Measurements from ENCODE around the gene SPAG17. TPM values are rescaled to one million over a fixed set of nuclear protein-coding genes. Genes with fewer than 3 reads are reported as not detected.

SPAG17 gene
- total RNA-seq, 1 experiment from 2014 or later = not detected

DNA sequence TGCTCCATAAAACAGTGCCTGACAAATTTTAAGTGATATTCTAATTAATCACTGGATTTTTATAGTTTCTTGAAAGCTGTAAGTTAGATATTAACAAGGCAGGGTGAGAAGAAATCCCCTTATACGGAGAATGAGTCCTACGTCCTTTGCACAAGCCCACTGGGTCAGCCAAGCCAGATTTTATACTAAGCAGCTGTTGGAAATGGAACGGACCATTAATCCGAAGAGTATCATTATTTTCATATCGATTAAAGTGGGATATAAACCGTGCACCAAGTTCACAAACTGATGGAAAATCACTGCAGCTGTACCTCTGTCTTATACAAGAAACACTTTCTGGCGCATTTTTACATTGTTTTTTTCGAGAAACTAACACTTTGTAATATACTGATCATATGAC is 35.2 kb downstream of the SPAG17 start:
- ChIA-PET POLR2A (no interaction called here), RAD21 (ENCODE audit: low non-redundant PET in 1 of 2, low total read pairs in 2 of 2, uncharacterized antibody in 2 of 2, unreplicated experiment in 2 of 2) (no interaction called here)

More for the DNA sequence above, 35.2 kb downstream of the SPAG17 start:
- BruUV-seq (replicated peaks) = no TSS peak
- H3K9me2 ChIP-seq (ENCODE audit: insufficient read depth) = no peaks in the 10 kb centered on the region
- no peak overlapping the region for H3K27ac ChIP-seq (ENCODE audit: low read depth, low read length)
- H3K4me2 ChIP-seq (ENCODE audit: low read length) = no peak overlapping the region
- no peaks in the 10 kb centered on the region for H3K9me3 ChIP-seq (ENCODE audit: control insufficient read depth in 1 of 2, insufficient read depth in 1 of 2, low read depth in 1 of 2, low read length in 2 of 2)
- intact Hi-C loops (cut with micrococcal nuclease) = loop anchor here (2.0 kb wide), 3 partner anchors 73 to 1217 kb away; no protein-coding TSS in a partner anchor
- CTCF ChIA-PET = no interaction called here
- H3K79me2 ChIP-seq (ENCODE audit: insufficient read depth, low read length) = no peaks in the 10 kb centered on the region
- H3K36me3 ChIP-seq (ENCODE audit: control insufficient read depth in 1 of 2, insufficient read depth in 2 of 2, low read length in 2 of 2) = no peaks in the 10 kb centered on the region
- H2AFZ ChIP-seq (ENCODE audit: low read depth, low read length, poor library complexity, severe bottlenecking) = no peak overlapping the region
- H4K20me1 ChIP-seq (ENCODE audit: insufficient read depth) = no peaks in the 10 kb centered on the region
- H3K27me3 ChIP-seq (ENCODE audit: insufficient read depth, low read length) = no peaks in the 10 kb centered on the region
- ATAC-seq (no peak), DNase-seq (ENCODE audit: low read depth, low spot score) (no peak)
- H3K4me1 ChIP-seq (ENCODE audit: control insufficient read depth in 1 of 2, insufficient read depth in 2 of 2, low read length in 2 of 2) = no peaks in the 10 kb centered on the region
- no peak overlapping the region for H3K4me3 ChIP-seq (replicated peaks in 1 of 2; ENCODE audit: low read depth in 1 of 2, low read length in 2 of 2)
- TF ChIP-seq YY1 (IDR thresholded peaks at IDR 0.05; ENCODE audit: extremely low read depth, insufficient replicate concordance, low read depth, low read length) = no peak
- no peak for TF ChIP-seq ZNF274 (IDR thresholded peaks at IDR 0.05; ENCODE audit: low read depth, low read length)
- no peak for TF ChIP-seq EZH2phosphoT487 (IDR thresholded peaks at IDR 0.05; ENCODE audit: borderline replicate concordance)
- TF ChIP-seq FOSL1 (IDR thresholded peaks at IDR 0.05; ENCODE audit: low read depth) = no peak
- TF ChIP-seq, protein P1, sequence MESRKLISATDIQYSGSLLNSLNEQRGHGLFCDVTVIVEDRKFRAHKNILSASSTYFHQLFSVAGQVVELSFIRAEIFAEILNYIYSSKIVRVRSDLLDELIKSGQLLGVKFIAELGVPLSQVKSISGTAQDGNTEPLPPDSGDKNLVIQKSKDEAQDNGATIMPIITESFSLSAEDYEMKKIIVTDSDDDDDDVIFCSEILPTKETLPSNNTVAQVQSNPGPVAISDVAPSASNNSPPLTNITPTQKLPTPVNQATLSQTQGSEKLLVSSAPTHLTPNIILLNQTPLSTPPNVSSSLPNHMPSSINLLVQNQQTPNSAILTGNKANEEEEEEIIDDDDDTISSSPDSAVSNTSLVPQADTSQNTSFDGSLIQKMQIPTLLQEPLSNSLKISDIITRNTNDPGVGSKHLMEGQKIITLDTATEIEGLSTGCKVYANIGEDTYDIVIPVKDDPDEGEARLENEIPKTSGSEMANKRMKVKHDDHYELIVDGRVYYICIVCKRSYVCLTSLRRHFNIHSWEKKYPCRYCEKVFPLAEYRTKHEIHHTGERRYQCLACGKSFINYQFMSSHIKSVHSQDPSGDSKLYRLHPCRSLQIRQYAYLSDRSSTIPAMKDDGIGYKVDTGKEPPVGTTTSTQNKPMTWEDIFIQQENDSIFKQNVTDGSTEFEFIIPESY (IDR thresholded peaks at IDR 0.05; ENCODE audit: extremely low read depth, insufficient replicate concordance, low read length) = no peak
- TF ChIP-seq TCF7L2 (IDR thresholded peaks at IDR 0.05; ENCODE audit: borderline replicate concordance, extremely low read depth, insufficient read depth, insufficient read length) = no peak
- TF ChIP-seq POLR2A (IDR thresholded peaks at IDR 0.05; ENCODE audit: borderline replicate concordance, extremely low read depth, insufficient read depth, insufficient read length) = no peak
- TF ChIP-seq SIN3A (IDR thresholded peaks at IDR 0.05; ENCODE audit: low read depth) = no peak
- TF ChIP-seq SRF (IDR thresholded peaks at IDR 0.05; ENCODE audit: low read depth) = no peak
- no peak for TF ChIP-seq EGR1 (IDR thresholded peaks at IDR 0.05; ENCODE audit: low read depth)
- no peak for TF ChIP-seq SP1 (IDR thresholded peaks at IDR 0.05; ENCODE audit: low read depth)
- TF ChIP-seq ZFX (IDR thresholded peaks at IDR 0.05) = no peak
- TF ChIP-seq ELF1 (IDR thresholded peaks at IDR 0.05; ENCODE audit: borderline replicate concordance, low read depth) = no peak
- TF ChIP-seq CEBPB (IDR thresholded peaks at IDR 0.05; ENCODE audit: low read depth) = no peak
- TF ChIP-seq CBX3 (IDR thresholded peaks at IDR 0.05; ENCODE audit: low read depth) = no peak
- TF ChIP-seq JUND (IDR thresholded peaks at IDR 0.05) = no peak
- TF ChIP-seq, protein P2, sequence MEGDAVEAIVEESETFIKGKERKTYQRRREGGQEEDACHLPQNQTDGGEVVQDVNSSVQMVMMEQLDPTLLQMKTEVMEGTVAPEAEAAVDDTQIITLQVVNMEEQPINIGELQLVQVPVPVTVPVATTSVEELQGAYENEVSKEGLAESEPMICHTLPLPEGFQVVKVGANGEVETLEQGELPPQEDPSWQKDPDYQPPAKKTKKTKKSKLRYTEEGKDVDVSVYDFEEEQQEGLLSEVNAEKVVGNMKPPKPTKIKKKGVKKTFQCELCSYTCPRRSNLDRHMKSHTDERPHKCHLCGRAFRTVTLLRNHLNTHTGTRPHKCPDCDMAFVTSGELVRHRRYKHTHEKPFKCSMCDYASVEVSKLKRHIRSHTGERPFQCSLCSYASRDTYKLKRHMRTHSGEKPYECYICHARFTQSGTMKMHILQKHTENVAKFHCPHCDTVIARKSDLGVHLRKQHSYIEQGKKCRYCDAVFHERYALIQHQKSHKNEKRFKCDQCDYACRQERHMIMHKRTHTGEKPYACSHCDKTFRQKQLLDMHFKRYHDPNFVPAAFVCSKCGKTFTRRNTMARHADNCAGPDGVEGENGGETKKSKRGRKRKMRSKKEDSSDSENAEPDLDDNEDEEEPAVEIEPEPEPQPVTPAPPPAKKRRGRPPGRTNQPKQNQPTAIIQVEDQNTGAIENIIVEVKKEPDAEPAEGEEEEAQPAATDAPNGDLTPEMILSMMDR (IDR thresholded peaks at IDR 0.05 in 2 of 3, conservative IDR thresholded peaks at IDR 0.05 in 1 of 3; ENCODE audit: borderline replicate concordance in 1 of 3, insufficient read depth in 1 of 3, low read depth in 2 of 3, low read length in 2 of 3) = no peak
- TF ChIP-seq, protein P3, sequence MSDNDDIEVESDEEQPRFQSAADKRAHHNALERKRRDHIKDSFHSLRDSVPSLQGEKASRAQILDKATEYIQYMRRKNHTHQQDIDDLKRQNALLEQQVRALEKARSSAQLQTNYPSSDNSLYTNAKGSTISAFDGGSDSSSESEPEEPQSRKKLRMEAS (IDR thresholded peaks at IDR 0.05) = no peak
- TF ChIP-seq, protein P4, sequence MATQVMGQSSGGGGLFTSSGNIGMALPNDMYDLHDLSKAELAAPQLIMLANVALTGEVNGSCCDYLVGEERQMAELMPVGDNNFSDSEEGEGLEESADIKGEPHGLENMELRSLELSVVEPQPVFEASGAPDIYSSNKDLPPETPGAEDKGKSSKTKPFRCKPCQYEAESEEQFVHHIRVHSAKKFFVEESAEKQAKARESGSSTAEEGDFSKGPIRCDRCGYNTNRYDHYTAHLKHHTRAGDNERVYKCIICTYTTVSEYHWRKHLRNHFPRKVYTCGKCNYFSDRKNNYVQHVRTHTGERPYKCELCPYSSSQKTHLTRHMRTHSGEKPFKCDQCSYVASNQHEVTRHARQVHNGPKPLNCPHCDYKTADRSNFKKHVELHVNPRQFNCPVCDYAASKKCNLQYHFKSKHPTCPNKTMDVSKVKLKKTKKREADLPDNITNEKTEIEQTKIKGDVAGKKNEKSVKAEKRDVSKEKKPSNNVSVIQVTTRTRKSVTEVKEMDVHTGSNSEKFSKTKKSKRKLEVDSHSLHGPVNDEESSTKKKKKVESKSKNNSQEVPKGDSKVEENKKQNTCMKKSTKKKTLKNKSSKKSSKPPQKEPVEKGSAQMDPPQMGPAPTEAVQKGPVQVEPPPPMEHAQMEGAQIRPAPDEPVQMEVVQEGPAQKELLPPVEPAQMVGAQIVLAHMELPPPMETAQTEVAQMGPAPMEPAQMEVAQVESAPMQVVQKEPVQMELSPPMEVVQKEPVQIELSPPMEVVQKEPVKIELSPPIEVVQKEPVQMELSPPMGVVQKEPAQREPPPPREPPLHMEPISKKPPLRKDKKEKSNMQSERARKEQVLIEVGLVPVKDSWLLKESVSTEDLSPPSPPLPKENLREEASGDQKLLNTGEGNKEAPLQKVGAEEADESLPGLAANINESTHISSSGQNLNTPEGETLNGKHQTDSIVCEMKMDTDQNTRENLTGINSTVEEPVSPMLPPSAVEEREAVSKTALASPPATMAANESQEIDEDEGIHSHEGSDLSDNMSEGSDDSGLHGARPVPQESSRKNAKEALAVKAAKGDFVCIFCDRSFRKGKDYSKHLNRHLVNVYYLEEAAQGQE (IDR thresholded peaks at IDR 0.05; ENCODE audit: low read depth) = no peak
- H3K9ac ChIP-seq (ENCODE audit: low read length) = no peak overlapping the region

Measured in HCT116 (cell line).